COLO668 (cell line): ENCODE measurements around the gene ZNF341.
A peak's percentile ranks its signal among the peaks of the same experiment; 100 is the strongest.
"Not testable (repeated sequence)": the region's sequence is repeated elsewhere in the genome, so short reads cannot be mapped to it uniquely, and the experiment has no call there.

Experiments used
- DNase-seq: peaks from one replicate; lab custom pipeline; 2025; ENCODE audit not compliant: unreplicated experiment; lab: John Stamatoyannopoulos, UW

The ZNF341 gene

GRCh38 chr20:33791959-33792597 is 60.3 kb downstream of the ZNF341 start:
- peak; percentile 32 for DNase-seq

GRCh38 chr20:33792598-33792989 is 60.8 kb downstream of the ZNF341 start:
- not testable (repeated sequence) for DNase-seq

- DNase-seq = no peak
Measured at GRCh38 chr20:33793011-33793931, 61.5 kb downstream of the ZNF341 start.

GRCh38 chr20:33796263-33796906 is 64.6 kb downstream of the ZNF341 start:
- DNase-seq = peak; percentile 93

- no peak for DNase-seq
Measured at GRCh38 chr20:33796907-33797544, 65.2 kb downstream of the ZNF341 start.

GRCh38 chr20:33798444-33798843 is 66.6 kb downstream of the ZNF341 start:
- DNase-seq = no peak

GRCh38 chr20:33803921-33804337 is 72.1 kb downstream of the ZNF341 start:
- no peak for DNase-seq

- no peak for DNase-seq
Measured at GRCh38 chr20:33808388-33808787, 76.6 kb downstream of the ZNF341 start.

- no peak for DNase-seq
Measured at GRCh38 chr20:33810259-33810658, 78.5 kb downstream of the ZNF341 start.

GRCh38 chr20:33810885-33811775 is 79.3 kb downstream of the ZNF341 start, which contains the start of gene CHMP4B:
Gene CHMP4B, plus strand, starts transcription at chr20:33811348. Its CDS starts 121 bp downstream, at chr20:33811469.
- peak; percentile 99 for DNase-seq

- DNase-seq = peak; percentile 46
Measured at GRCh38 chr20:33811776-33812151, 80.0 kb downstream of the ZNF341 start.

- DNase-seq = peak; percentile 33
Measured at GRCh38 chr20:33812152-33812849, 80.5 kb downstream of the ZNF341 start.

GRCh38 chr20:33812908-33813462 is 81.2 kb downstream of the ZNF341 start:
- no peak for DNase-seq

GRCh38 chr20:33814238-33814712 is 82.5 kb downstream of the ZNF341 start:
- DNase-seq = no peak

- DNase-seq = no peak
Measured at GRCh38 chr20:33815671-33816070, 83.9 kb downstream of the ZNF341 start.

GRCh38 chr20:33816191-33816590 is 84.4 kb downstream of the ZNF341 start:
- DNase-seq = no peak

GRCh38 chr20:33817411-33817810 is 85.6 kb downstream of the ZNF341 start:
- no peak for DNase-seq

GRCh38 chr20:33819456-33819855 is 87.7 kb downstream of the ZNF341 start:
- DNase-seq = no peak

GRCh38 chr20:33820362-33820761 is 88.6 kb downstream of the ZNF341 start:
- DNase-seq = no peak
